GM21390 (cell line): ENCODE results near the gene HCRTR1.
"Not testable (repeated sequence)": the region's sequence is repeated elsewhere in the genome, so short reads cannot be mapped to it uniquely, and the experiment has no call there.

Experiments
- ATAC-seq: cut with Tn5 transposase; IDR thresholded peaks from one replicate; pipeline ENCODE4 v1.9.1; 2021; ENCODE audit not compliant: unreplicated experiment

HCRTR1 gene

GRCh38 chr1:31581821-31582810 lies 35.4 kb upstream of the HCRTR1 start:
- ATAC-seq, result no peak

- ATAC-seq, result no peak
Measured at GRCh38 chr1:31583082-31583994, 34.2 kb upstream of the HCRTR1 start.

GRCh38 chr1:31583995-31584868 lies 33.3 kb upstream of the HCRTR1 start:
- ATAC-seq, result no peak

- no peak for ATAC-seq
Measured at GRCh38 chr1:31584869-31585735, 32.4 kb upstream of the HCRTR1 start.

GRCh38 chr1:31585736-31586365 lies 31.6 kb upstream of the HCRTR1 start:
- ATAC-seq, result no peak

GRCh38 chr1:31586376-31587327 lies 30.8 kb upstream of the HCRTR1 start:
- no peak for ATAC-seq

- ATAC-seq, result not testable (repeated sequence)
Measured at GRCh38 chr1:31587328-31587699, 30.2 kb upstream of the HCRTR1 start.

- ATAC-seq, result no peak
Measured at GRCh38 chr1:31587720-31588423, 29.6 kb upstream of the HCRTR1 start.

GRCh38 chr1:31588751-31589515 lies 28.6 kb upstream of the HCRTR1 start:
- no peak for ATAC-seq

GRCh38 chr1:31591425-31592093 lies 25.9 kb upstream of the HCRTR1 start:
- no peak for ATAC-seq

GRCh38 chr1:31592132-31592531 lies 25.4 kb upstream of the HCRTR1 start:
- no peak for ATAC-seq

- no peak for ATAC-seq
Measured at GRCh38 chr1:31593136-31593665, 24.3 kb upstream of the HCRTR1 start.

GRCh38 chr1:31593770-31594632 lies 23.5 kb upstream of the HCRTR1 start:
- peak; percentile 60 for ATAC-seq

GRCh38 chr1:31595836-31596736 lies 21.4 kb upstream of the HCRTR1 start:
- no peak for ATAC-seq
